Stomach (tissue), 9 donors: ENCODE data around the gene GPATCH2. TPM values are rescaled to one million over a fixed set of nuclear protein-coding genes. Genes with fewer than 3 reads are reported as not detected.

Source experiments
- DNase-seq, 2 donors: peaks; one replicate each; pipeline versions ENCODE4 v3.0.0 to v3.0.0-alpha.2; 2013 to 2019
- H3K27ac ChIP-seq, 5 donors: fragments of 200-600 bp in 4 of 5; sonication (generic) in 4 of 5; one replicate each; pipeline ENCODE4 v1.5.1; 2013 to 2019; ENCODE audit warnings: mild to moderate bottlenecking in 1 of 5, moderate library complexity in 1 of 5
- H3K27me3 ChIP-seq, 3 donors: fragments of 200-600 bp; sonication (generic); one replicate each; pipeline ENCODE4 v1.5.1; 2017 to 2019; ENCODE audit warnings: mixed run types in 1 of 3
- H3K36me3 ChIP-seq, 4 donors: fragments of 200-600 bp; sonication (generic); 1 replicate in 3 of 4; 2 replicates in 1 of 4; pipeline ENCODE4 v1.5.1; 2016 to 2019
- H3K4me1 ChIP-seq, 4 donors: fragments of 200-600 bp; sonication (generic); one replicate each; pipeline ENCODE4 v1.5.1; 2016 to 2019
- H3K4me3 ChIP-seq, 4 donors: fragments of 200-600 bp; sonication (generic) in 3 of 4; one replicate each; pipeline ENCODE4 v1.5.1; 2016 to 2019; ENCODE audit warnings: mild to moderate bottlenecking in 1 of 4
- H3K9me3 ChIP-seq, 4 donors: fragments of 200-600 bp; sonication (generic); one replicate each; pipeline ENCODE4 v1.5.1; 2016 to 2019
- EP300 ChIP-seq: sonication (generic); formaldehyde crosslinking; IDR thresholded peaks from one replicate; pipeline ENCODE4 v1.6.1; 2017; ENCODE audit warnings: antibody characterized with exemption
- POLR2A ChIP-seq, 4 donors: fragments of 450-650 bp; IDR thresholded peaks; one replicate each; pipeline ENCODE4 v1.6.1; 2016; ENCODE audit warnings: antibody characterized with exemption in 4 of 4, control low read depth in 2 of 4, mild to moderate bottlenecking in 1 of 4, moderate library complexity in 1 of 4
- POLR2AphosphoS5 ChIP-seq, 3 donors: sonication (generic); formaldehyde crosslinking; IDR thresholded peaks; one replicate each; pipeline ENCODE4 v1.6.1; 2016; ENCODE audit warnings: antibody characterized with exemption in 3 of 3
- WGBS, 5 donors: extraction: QIAGEN DNeasy Blood & Tissue Kit in 3 of 5; methylation state at CpG; one replicate each; pipeline versions ENCODE4 v1.1.5 to v1.1.7; 2013 to 2018; 5-methylcytosine and 5-hydroxymethylcytosine counted together
- intact Hi-C: fragments of 100-400 bp; cut with DNase I; formaldehyde crosslinking; loops from one replicate; pipeline ENCODE4 v1.15.1; 2023; ENCODE audit warnings: low total_unique reads
- polyA plus RNA-seq, 3 donors: library from polyadenylated mRNA; stranded (reverse); fragments of 200-250 nt; gene quantifications; one replicate each; pipeline ENCODE4 v1.2.3, GENCODE V29; 2013
- total RNA-seq, 5 donors: library from RNA; depleted of rRNA; stranded (reverse); fragments of >200 nt; gene quantifications; one replicate each; pipeline versions ENCODE4 v1.1.0 to v1.2.3, GENCODE V29; 2014 to 2016
- TF ChIP-seq, protein P1 (sequence below), 7 experiments: fragments of 450-650 bp in 4 of 7; fragments of 200-600 bp in 3 of 7; sonication (generic) in 3 of 7; IDR thresholded peaks; one replicate each; pipeline ENCODE4 v1.5.1; 2016 to 2019; ENCODE audit warnings: antibody characterized with exemption in 7 of 7, control low read depth in 2 of 7, mild to moderate bottlenecking in 1 of 7
- donor health status: healthy with polysubstance abuse.
- donor health status: Bipolar disorder and iron deficiency.
- donor health status: healthy.

GPATCH2 gene
- total and polyA plus RNA-seq, 8 donors = 2.4 to 42.8 (median 13.4) TPM

DNA sequence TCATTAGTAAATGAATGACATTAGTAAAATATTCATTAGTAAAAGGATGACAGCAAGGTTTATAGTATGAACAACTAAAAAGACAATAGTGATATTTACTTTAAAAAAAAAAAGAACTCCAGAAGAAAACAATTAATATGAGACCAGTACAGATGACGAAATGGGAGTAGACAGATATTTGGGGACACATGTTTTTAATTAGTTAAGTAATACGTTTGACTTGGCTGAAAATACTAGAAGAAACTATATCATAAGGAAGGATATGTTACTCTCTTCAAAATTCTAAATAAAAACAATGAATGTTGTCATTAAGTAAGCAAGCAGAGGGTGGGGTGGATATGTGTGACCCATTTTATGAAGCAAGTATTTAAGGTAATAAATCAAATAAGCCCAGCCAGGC is 61.9 kb downstream of the GPATCH2 start:
- peaks cover 0 to 3% (median 0%) of the 10 kb centered on the region in 4 donors for H3K4me1 ChIP-seq
- TF ChIP-seq, protein P1, sequence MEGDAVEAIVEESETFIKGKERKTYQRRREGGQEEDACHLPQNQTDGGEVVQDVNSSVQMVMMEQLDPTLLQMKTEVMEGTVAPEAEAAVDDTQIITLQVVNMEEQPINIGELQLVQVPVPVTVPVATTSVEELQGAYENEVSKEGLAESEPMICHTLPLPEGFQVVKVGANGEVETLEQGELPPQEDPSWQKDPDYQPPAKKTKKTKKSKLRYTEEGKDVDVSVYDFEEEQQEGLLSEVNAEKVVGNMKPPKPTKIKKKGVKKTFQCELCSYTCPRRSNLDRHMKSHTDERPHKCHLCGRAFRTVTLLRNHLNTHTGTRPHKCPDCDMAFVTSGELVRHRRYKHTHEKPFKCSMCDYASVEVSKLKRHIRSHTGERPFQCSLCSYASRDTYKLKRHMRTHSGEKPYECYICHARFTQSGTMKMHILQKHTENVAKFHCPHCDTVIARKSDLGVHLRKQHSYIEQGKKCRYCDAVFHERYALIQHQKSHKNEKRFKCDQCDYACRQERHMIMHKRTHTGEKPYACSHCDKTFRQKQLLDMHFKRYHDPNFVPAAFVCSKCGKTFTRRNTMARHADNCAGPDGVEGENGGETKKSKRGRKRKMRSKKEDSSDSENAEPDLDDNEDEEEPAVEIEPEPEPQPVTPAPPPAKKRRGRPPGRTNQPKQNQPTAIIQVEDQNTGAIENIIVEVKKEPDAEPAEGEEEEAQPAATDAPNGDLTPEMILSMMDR (IDR thresholded peaks at IDR 0.05) = no peak
- TF ChIP-seq POLR2AphosphoS5 (IDR thresholded peaks at IDR 0.05) (no peak), EP300 (no peak), POLR2A (IDR thresholded peaks at IDR 0.05) (no peak)
- no peak for DNase-seq
- H3K36me3 ChIP-seq = no peaks in the 10 kb centered on the region
- intact Hi-C loops = no loop called here
- no peaks in the 10 kb centered on the region for H3K27me3 ChIP-seq
- H3K4me3 ChIP-seq = no peak overlapping the region
- no peaks in the 10 kb centered on the region for H3K9me3 ChIP-seq
- 65 to 98% (median 89%) methylated on average over 2 of the region's 2 CpGs for WGBS, 5 donors
- H3K27ac ChIP-seq = no peak overlapping the region

DNA sequence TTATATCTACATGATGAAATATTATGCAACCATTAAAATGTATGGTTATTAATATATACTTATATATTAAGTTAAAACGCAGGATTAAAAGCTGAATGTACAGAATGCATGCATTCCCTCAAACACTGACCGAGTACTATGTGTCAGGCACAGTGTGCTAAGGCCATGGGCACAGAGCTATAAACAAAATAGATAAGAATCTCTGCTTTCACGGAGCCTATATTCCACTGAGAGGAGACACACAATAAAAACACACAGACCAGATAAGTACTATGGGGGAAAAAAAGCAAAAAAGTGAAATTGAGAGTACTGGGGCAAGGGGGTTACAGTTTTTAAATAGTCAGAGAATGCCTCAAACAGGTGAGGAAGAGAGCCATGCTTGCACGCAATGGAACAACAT is 62.7 kb downstream of the GPATCH2 start:
- H3K4me3 ChIP-seq = no peak overlapping the region
- intact Hi-C loops = no loop called here
- no peak overlapping the region for H3K27ac ChIP-seq
- no peak for DNase-seq
- no peaks in the 10 kb centered on the region for H3K36me3 ChIP-seq
- TF ChIP-seq, protein P1 (IDR thresholded peaks at IDR 0.05) = no peak
- TF ChIP-seq POLR2A (IDR thresholded peaks at IDR 0.05) (no peak), POLR2AphosphoS5 (IDR thresholded peaks at IDR 0.05) (no peak)
- WGBS, 5 donors = 92 to 94% (median 93%) methylated on average over 4 of the region's 4 CpGs
- no peaks in the 10 kb centered on the region for H3K27me3 ChIP-seq
- H3K9me3 ChIP-seq = no peaks in the 10 kb centered on the region
- H3K4me1 ChIP-seq = no peaks in the 10 kb centered on the region

DNA sequence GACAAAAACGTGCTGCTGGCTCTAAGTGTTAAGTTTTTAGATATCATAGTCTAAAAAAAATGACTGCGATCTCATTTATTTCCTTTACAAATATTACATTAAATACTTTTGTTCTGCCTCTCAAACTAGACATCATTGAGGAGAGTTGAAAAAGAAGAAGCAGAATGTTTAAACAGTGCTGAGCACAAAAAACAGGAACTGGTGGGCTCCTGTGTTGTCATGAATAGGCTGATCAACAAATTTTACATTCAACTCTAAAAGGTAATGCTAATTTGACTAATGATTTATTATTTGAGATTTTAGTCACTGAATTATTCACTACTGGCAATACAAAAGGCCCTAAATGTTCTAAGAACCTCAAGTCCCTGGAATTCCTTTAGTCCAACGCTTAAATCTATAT is 66.1 kb downstream of the GPATCH2 start:
- H3K4me1 ChIP-seq = no peaks in the 10 kb centered on the region
- H3K9me3 ChIP-seq = no peaks in the 10 kb centered on the region
- no peaks in the 10 kb centered on the region for H3K27me3 ChIP-seq
- WGBS, 5 donors = 82 to 93% (median 90%) methylated on average over 3 of the region's 3 CpGs
- no peak for TF ChIP-seq POLR2A (IDR thresholded peaks at IDR 0.05)
- TF ChIP-seq, protein P1 (IDR thresholded peaks at IDR 0.05) = no peak
- TF ChIP-seq POLR2AphosphoS5 (IDR thresholded peaks at IDR 0.05) = no peak
- no peak for TF ChIP-seq EP300
- H3K36me3 ChIP-seq = no peaks in the 10 kb centered on the region
- no peak for DNase-seq
- intact Hi-C loops = no loop called here
- no peak overlapping the region for H3K27ac ChIP-seq
- no peak overlapping the region for H3K4me3 ChIP-seq

DNA sequence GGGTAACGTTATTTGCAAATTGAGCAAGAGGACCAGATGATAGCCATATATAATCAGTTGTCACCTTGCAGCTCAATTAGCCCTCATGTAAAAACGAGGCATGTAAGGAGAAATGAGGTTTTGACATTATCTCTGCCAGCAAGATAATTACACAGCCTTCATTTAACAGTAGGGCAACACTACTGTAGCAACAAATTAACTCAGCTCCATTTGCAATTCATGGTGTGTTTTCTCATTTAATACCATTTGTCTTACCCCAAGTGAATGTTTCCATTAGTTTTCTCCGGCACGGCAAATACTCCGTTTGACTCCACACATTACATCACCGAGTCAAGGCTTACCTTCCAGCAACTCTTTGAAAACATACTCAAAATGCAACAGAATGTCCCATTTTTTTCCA is 66.7 kb downstream of the GPATCH2 start:
- no peak overlapping the region for H3K4me3 ChIP-seq
- no peaks in the 10 kb centered on the region for H3K36me3 ChIP-seq
- no peaks in the 10 kb centered on the region for H3K9me3 ChIP-seq
- DNase-seq = no peak
- H3K27me3 ChIP-seq = no peaks in the 10 kb centered on the region
- no peaks in the 10 kb centered on the region for H3K4me1 ChIP-seq
- no peak overlapping the region for H3K27ac ChIP-seq
- no peak for TF ChIP-seq POLR2A (IDR thresholded peaks at IDR 0.05)
- TF ChIP-seq, protein P1 (IDR thresholded peaks at IDR 0.05) = no peak
- TF ChIP-seq EP300 = no peak
- TF ChIP-seq POLR2AphosphoS5 (IDR thresholded peaks at IDR 0.05) = no peak
- intact Hi-C loops = no loop called here
- 78 to 89% (median 85%) methylated on average over 6 of the region's 6 CpGs for WGBS, 5 donors
